Gastroesophageal sphincter (tissue), 3 donors: ENCODE results near the gene REM2.

ENCODE experiments used
- CTCF ChIP-seq, 4 experiments: fragments of 200-600 bp in 2 of 4; fragments of 450-650 bp in 2 of 4; sonication (generic) in 1 of 4; IDR thresholded peaks; one replicate each; pipeline ENCODE4 v1.5.1; 2017 to 2019; ENCODE audit warnings: antibody characterized with exemption in 4 of 4, mild to moderate bottlenecking in 2 of 4, moderate library complexity in 2 of 4
- EP300 ChIP-seq: sonication (generic); formaldehyde crosslinking; IDR thresholded peaks from one replicate; pipeline ENCODE4 v1.6.1; 2017; ENCODE audit warnings: antibody characterized with exemption, mild to moderate bottlenecking
- POLR2A ChIP-seq, 2 donors: fragments of 450-650 bp; IDR thresholded peaks; one replicate each; pipeline ENCODE4 v1.6.1; 2017; ENCODE audit warnings: antibody characterized with exemption in 2 of 2, mild to moderate bottlenecking in 2 of 2, moderate library complexity in 1 of 2
- POLR2AphosphoS5 ChIP-seq: sonication (generic); formaldehyde crosslinking; IDR thresholded peaks from one replicate; pipeline ENCODE4 v1.6.1; 2017; ENCODE audit warnings: antibody characterized with exemption

- no peak for TF ChIP-seq CTCF (IDR thresholded peaks at IDR 0.05)
- TF ChIP-seq POLR2AphosphoS5: peak; percentile 2
- TF ChIP-seq EP300: no peak
- TF ChIP-seq POLR2A (IDR thresholded peaks at IDR 0.05): no peak
Measured at GRCh38 chr14:22883173-22883976, at the start of gene REM2.
